HCT116 (cell line): ENCODE data around the gene GRIN3A. TPM values are rescaled to one million over a fixed set of nuclear protein-coding genes. Genes with fewer than 3 reads are reported as not detected.

Source experiments
- ATAC-seq: fragments of 200-7000 bp; cut with Tn5 transposase; 2 replicates; pipeline ENCODE4 v1.9.1; 2020; ENCODE audit warnings: mild to moderate bottlenecking, moderate library complexity
- BruUV-seq: library from RNA; stranded (reverse); fragments of 400-500 nt; replicated peaks from 2 replicates; lab custom pipeline; 2021; lab: Mats Ljungman, UMichigan
- CTCF ChIA-PET: fragments of 300-600 bp; sonication (Branson Sonifier 250); formaldehyde crosslinking; loops from one replicate; lab custom pipeline; 2021; ENCODE audit warnings: antibody characterized with exemption; lab: Charles Lee
- POLR2A ChIA-PET: fragments of 300-600, 350-600 bp; sonication (Branson Sonifier 250); formaldehyde crosslinking; loops from one replicate; lab custom pipeline; 2021; ENCODE audit warnings: antibody characterized with exemption; lab: Charles Lee
- RAD21 ChIA-PET, 2 experiments: fragments of 300-600 bp; sonication (Branson Sonifier 250); formaldehyde crosslinking; loops; one replicate each; lab custom pipeline; 2023; ENCODE audit warnings: low total read pairs in 2 of 2; ENCODE audit not compliant: uncharacterized antibody in 2 of 2, unreplicated experiment in 2 of 2, low non-redundant PET in 1 of 2; lab: Charles Lee
- DNase-seq: peaks from one replicate; pipeline ENCODE4 v3.0.0-alpha.2; 2010; ENCODE audit warnings: low read depth, low spot score
- H2AFZ ChIP-seq: fragments of 200-600 bp; shearing (Covaris generic), sonication (generic); 2 replicates; pipeline ENCODE4 v1.6.1; 2017; ENCODE audit warnings: low read depth, mixed run types, mixed read lengths, antibody characterized with exemption, low read length; ENCODE audit not compliant: poor library complexity, severe bottlenecking
- H3K27ac ChIP-seq: 2 replicates; pipeline ENCODE4 v1.5.1; 2012; ENCODE audit warnings: low read depth, low read length
- H3K27me3 ChIP-seq: fragments of 200-600 bp; sonication (generic); 2 replicates; pipeline ENCODE4 v1.6.1; 2016; ENCODE audit warnings: mixed run types, low read length, mixed read lengths; ENCODE audit not compliant: insufficient read depth
- H3K36me3 ChIP-seq, 2 experiments: fragments of 200-500 bp in 1 of 2; fragments of 200-600 bp in 1 of 2; sonication (Bioruptor generic) in 1 of 2; sonication (generic) in 1 of 2; 2 replicates each; pipeline versions ENCODE4 v1.5.1 to v1.6.1; 2014 to 2016; ENCODE audit warnings: low read length in 2 of 2, inconsistent platforms in 1 of 2, mixed read lengths in 1 of 2, mixed run types in 1 of 2; ENCODE audit not compliant: insufficient read depth in 2 of 2, control insufficient read depth in 1 of 2
- H3K4me1 ChIP-seq, 2 experiments: fragments of 200-600 bp in 1 of 2; sonication (generic) in 1 of 2; 2 replicates each; pipeline versions ENCODE4 v1.5.1 to v1.6.1; 2012 to 2017; ENCODE audit warnings: low read length in 2 of 2, inconsistent platforms in 1 of 2, mild to moderate bottlenecking in 1 of 2, mixed read lengths in 1 of 2, mixed run types in 1 of 2, moderate library complexity in 1 of 2; ENCODE audit not compliant: insufficient read depth in 2 of 2, control insufficient read depth in 1 of 2
- H3K4me2 ChIP-seq: fragments of 200-600 bp; sonication (generic); 2 replicates; pipeline ENCODE4 v1.6.1; 2017; ENCODE audit warnings: mixed run types, low read length, mixed read lengths
- H3K4me3 ChIP-seq, 2 experiments: fragments of 200-600 bp in 1 of 2; sonication (generic) in 1 of 2; replicated peaks in 1 of 2; 2 replicates each; pipeline ENCODE4 v1.5.1; 2011 to 2016; ENCODE audit warnings: low read length in 2 of 2, control low read depth in 1 of 2, low read depth in 1 of 2, mild to moderate bottlenecking in 1 of 2, mixed read lengths in 1 of 2, mixed run types in 1 of 2
- H3K79me2 ChIP-seq: fragments of 200-600 bp; sonication (generic); 2 replicates; pipeline ENCODE4 v1.6.1; 2017; ENCODE audit warnings: mild to moderate bottlenecking, mixed run types, low read length, moderate library complexity, mixed read lengths; ENCODE audit not compliant: insufficient read depth
- H3K9ac ChIP-seq: fragments of 200-600 bp; sonication (generic); 2 replicates; pipeline ENCODE4 v1.6.1; 2016; ENCODE audit warnings: low read length, mixed read lengths
- H3K9me2 ChIP-seq: fragments of 200-600 bp; sonication (generic), shearing (Covaris generic); 2 replicates; pipeline ENCODE4 v1.6.1; 2017; ENCODE audit warnings: mixed run types, mild to moderate bottlenecking, moderate library complexity; ENCODE audit not compliant: insufficient read depth
- H3K9me3 ChIP-seq, 2 experiments: fragments of 200-500 bp in 1 of 2; fragments of 200-600 bp in 1 of 2; sonication (Bioruptor generic) in 1 of 2; sonication (generic) in 1 of 2; 2 replicates each; pipeline ENCODE4 v1.6.1; 2014 to 2017; ENCODE audit warnings: low read length in 2 of 2, mixed read lengths in 2 of 2, inconsistent platforms in 1 of 2, low read depth in 1 of 2, mild to moderate bottlenecking in 1 of 2, mixed run types in 1 of 2, moderate library complexity in 1 of 2; ENCODE audit not compliant: control insufficient read depth in 1 of 2, insufficient read depth in 1 of 2
- H4K20me1 ChIP-seq: fragments of 200-600 bp; sonication (generic), shearing (Covaris generic); 2 replicates; pipeline ENCODE4 v1.6.1; 2017; ENCODE audit warnings: mixed run types, mild to moderate bottlenecking, moderate library complexity; ENCODE audit not compliant: insufficient read depth
- CEBPB ChIP-seq: IDR thresholded peaks from 2 replicates; pipeline ENCODE4 v1.6.1; 2012; ENCODE audit warnings: low read depth
- POLR2AphosphoS5 ChIP-seq: IDR thresholded peaks from 2 replicates; pipeline ENCODE4 v1.6.1; 2011; ENCODE audit warnings: mild to moderate bottlenecking, low read depth, low read length, moderate library complexity
- SP1 ChIP-seq: IDR thresholded peaks from 2 replicates; pipeline ENCODE4 v1.6.1; 2012; ENCODE audit warnings: low read depth
- YY1 ChIP-seq: IDR thresholded peaks from 2 replicates; pipeline ENCODE4 v1.6.1; 2011; ENCODE audit warnings: low read length, low read depth, moderate library complexity, mild to moderate bottlenecking; ENCODE audit not compliant: insufficient replicate concordance; ENCODE audit errors: extremely low read depth
- intact Hi-C: fragments of 100-400 bp; cut with micrococcal nuclease; formaldehyde crosslinking; loops from 2 replicates; pipeline ENCODE4 v1.10.0; 2022
- total RNA-seq: library from RNA; stranded (reverse); gene quantifications from one replicate; pipeline ENCODE4 v1.2.1, GENCODE V29; 2021; ENCODE audit not compliant: unreplicated experiment
- TF ChIP-seq, protein P1 (sequence below): IDR thresholded peaks from 2 replicates; pipeline ENCODE4 v1.6.1; 2012; ENCODE audit warnings: low read depth
- TF ChIP-seq, protein P2 (sequence below): IDR thresholded peaks from 2 replicates; pipeline ENCODE4 v1.6.1; 2012

GRIN3A gene
- total RNA-seq, 1 experiment from 2014 or later: not detected

DNA sequence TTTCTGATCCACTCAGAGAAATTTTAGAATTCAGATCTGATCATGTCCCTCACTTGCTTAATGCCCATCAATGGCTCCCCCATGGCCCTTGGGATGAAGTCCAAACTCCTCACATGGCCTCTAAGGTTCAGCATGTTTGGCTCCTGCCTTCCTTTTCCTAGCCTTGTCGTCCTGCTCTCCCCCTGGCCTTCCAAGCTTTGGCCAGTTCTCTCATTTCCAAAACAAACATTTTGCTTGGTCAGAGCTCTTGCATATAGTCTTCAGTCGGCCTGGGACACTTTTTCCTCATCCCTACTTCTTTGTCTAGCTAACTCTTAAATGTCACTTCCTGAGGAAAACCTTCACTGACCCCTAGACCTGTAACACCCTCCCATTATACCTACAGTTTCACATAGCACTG is 106.6 kb downstream of the GRIN3A start:
- CTCF ChIA-PET: no interaction called here
- Histone ChIP-seq H2AFZ (no peak overlapping the region), H3K79me2 (no peaks in the 10 kb centered on the region), H3K27me3 (peaks cover 3% of the 10 kb centered on the region; the same call in 1 of the 2 replicates), H3K27ac (no peak overlapping the region), H3K4me1 (no peaks in the 10 kb centered on the region), H3K9me2 (no peaks in the 10 kb centered on the region), H4K20me1 (no peaks in the 10 kb centered on the region), H3K36me3 (no peaks in the 10 kb centered on the region), H3K4me3 (no peak overlapping the region), H3K4me2 (no peak overlapping the region), H3K9ac (no peak overlapping the region), H3K9me3 (no peaks in the 10 kb centered on the region)
- POLR2A ChIA-PET: no interaction called here
- DNase-seq: no peak
- BruUV-seq: no TSS peak
- ATAC-seq: no peak
- RAD21 ChIA-PET: no interaction called here
- intact Hi-C loops: no loop called here
- TF ChIP-seq CEBPB: no peak
- TF ChIP-seq POLR2AphosphoS5: no peak
- TF ChIP-seq, protein P1, sequence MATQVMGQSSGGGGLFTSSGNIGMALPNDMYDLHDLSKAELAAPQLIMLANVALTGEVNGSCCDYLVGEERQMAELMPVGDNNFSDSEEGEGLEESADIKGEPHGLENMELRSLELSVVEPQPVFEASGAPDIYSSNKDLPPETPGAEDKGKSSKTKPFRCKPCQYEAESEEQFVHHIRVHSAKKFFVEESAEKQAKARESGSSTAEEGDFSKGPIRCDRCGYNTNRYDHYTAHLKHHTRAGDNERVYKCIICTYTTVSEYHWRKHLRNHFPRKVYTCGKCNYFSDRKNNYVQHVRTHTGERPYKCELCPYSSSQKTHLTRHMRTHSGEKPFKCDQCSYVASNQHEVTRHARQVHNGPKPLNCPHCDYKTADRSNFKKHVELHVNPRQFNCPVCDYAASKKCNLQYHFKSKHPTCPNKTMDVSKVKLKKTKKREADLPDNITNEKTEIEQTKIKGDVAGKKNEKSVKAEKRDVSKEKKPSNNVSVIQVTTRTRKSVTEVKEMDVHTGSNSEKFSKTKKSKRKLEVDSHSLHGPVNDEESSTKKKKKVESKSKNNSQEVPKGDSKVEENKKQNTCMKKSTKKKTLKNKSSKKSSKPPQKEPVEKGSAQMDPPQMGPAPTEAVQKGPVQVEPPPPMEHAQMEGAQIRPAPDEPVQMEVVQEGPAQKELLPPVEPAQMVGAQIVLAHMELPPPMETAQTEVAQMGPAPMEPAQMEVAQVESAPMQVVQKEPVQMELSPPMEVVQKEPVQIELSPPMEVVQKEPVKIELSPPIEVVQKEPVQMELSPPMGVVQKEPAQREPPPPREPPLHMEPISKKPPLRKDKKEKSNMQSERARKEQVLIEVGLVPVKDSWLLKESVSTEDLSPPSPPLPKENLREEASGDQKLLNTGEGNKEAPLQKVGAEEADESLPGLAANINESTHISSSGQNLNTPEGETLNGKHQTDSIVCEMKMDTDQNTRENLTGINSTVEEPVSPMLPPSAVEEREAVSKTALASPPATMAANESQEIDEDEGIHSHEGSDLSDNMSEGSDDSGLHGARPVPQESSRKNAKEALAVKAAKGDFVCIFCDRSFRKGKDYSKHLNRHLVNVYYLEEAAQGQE: no peak

DNA sequence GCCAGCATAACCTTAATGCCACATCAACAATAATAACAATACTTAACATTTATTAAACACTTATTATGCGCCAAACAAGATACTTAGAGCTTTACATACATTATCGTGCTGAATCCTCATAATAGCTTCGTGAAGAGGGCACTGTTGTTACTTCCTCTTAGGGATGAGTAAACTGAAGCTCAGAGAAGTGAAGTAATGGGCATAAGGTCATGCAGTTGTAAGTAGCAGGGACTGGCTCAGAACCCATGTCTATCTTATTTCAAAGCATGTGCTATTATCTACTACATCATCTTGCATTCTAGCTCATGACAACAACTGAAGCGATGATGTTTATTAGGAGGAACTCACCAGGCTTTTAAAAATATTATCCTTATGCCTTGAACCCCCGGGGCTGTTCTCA is 108.8 kb downstream of the GRIN3A start:
- ChIA-PET RAD21 (no interaction called here), CTCF (no interaction called here), POLR2A (no interaction called here)
- DNase-seq (no peak), ATAC-seq (no peak)
- Histone ChIP-seq H3K4me2 (no peak overlapping the region), H2AFZ (no peak overlapping the region), H3K27ac (no peak overlapping the region), H3K4me1 (no peaks in the 10 kb centered on the region), H3K9ac (no peak overlapping the region), H3K36me3 (no peaks in the 10 kb centered on the region), H4K20me1 (no peaks in the 10 kb centered on the region), H3K9me3 (no peaks in the 10 kb centered on the region), H3K4me3 (no peak overlapping the region), H3K9me2 (no peaks in the 10 kb centered on the region), H3K27me3 (peaks cover 3% of the 10 kb centered on the region; the same call in 1 of the 2 replicates), H3K79me2 (no peaks in the 10 kb centered on the region)
- TF ChIP-seq CEBPB (no peak), SP1 (no peak), YY1 (no peak)
- TF ChIP-seq, protein P2, sequence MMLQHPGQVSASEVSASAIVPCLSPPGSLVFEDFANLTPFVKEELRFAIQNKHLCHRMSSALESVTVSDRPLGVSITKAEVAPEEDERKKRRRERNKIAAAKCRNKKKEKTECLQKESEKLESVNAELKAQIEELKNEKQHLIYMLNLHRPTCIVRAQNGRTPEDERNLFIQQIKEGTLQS: no peak
- BruUV-seq: no TSS peak
- intact Hi-C loops: no loop called here
